Retinal pigment epithelial cell (primary cell): ENCODE results near the gene LYZL6.
"Not testable (repeated sequence)": the region's sequence is repeated elsewhere in the genome, so short reads cannot be mapped to it uniquely, and the experiment has no call there.

Experiments
- DNase-seq: peaks from one replicate; pipeline ENCODE4 v3.0.0-alpha.2; 2010; ENCODE audit warnings: low read depth
- H3K4me3 ChIP-seq: 2 replicates; pipeline ENCODE4 v1.5.1; 2011; ENCODE audit warnings: mild to moderate bottlenecking, low read length, control low read depth, moderate library complexity
- TF ChIP-seq, protein P1 (sequence below): conservative IDR thresholded peaks from 2 replicates; pipeline ENCODE4 v1.5.1; 2011; ENCODE audit warnings: low read depth, low read length, control low read depth, inconsistent platforms

The LYZL6 gene

DNA sequence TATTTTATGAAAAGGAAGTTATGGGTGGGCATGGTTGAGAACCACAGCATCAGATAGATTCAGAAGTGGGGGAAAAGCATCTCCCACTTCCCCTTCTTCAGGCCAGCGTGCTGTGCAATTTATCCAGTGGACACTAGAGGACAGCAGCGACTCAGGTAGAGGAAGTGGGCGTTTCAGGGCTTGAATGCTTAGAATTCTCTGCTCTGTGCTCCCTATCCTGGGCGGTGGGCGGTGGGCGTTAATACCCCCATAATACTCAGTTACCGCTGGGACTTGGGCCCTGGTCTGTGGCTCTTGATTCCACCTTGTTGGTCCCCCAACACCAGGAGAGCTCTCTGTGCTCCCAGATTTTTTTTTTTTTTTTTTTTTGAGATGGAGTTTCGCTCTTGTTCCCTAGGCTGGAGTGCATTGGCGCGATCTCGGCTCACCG, 3.7 kb upstream of the LYZL6 start:
- TF ChIP-seq, protein P1, sequence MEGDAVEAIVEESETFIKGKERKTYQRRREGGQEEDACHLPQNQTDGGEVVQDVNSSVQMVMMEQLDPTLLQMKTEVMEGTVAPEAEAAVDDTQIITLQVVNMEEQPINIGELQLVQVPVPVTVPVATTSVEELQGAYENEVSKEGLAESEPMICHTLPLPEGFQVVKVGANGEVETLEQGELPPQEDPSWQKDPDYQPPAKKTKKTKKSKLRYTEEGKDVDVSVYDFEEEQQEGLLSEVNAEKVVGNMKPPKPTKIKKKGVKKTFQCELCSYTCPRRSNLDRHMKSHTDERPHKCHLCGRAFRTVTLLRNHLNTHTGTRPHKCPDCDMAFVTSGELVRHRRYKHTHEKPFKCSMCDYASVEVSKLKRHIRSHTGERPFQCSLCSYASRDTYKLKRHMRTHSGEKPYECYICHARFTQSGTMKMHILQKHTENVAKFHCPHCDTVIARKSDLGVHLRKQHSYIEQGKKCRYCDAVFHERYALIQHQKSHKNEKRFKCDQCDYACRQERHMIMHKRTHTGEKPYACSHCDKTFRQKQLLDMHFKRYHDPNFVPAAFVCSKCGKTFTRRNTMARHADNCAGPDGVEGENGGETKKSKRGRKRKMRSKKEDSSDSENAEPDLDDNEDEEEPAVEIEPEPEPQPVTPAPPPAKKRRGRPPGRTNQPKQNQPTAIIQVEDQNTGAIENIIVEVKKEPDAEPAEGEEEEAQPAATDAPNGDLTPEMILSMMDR: peak; percentile 91
- no peak overlapping the region for H3K4me3 ChIP-seq
- no peak for DNase-seq

DNA sequence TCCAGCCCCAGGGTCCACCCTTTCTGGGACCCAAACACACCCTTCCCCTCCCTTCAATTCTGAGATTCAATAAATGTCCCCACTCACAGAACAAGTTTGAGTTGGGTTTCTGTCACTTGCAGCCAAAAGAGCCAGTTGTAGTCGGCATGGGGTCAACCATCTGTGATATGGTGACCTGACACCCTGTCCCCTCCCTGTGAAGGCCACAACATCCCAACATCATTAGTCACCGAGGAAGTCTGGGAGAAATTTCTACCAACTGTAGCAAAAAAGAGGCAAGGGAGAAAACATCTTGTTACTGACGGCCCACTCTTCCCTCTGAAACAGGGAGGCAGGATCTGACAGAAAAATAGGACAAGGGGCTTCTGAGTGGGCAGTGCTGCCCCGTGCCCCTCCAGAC, 638 bp upstream of the LYZL6 start:
- TF ChIP-seq, protein P1: no peak
- DNase-seq: no peak
- no peak overlapping the region for H3K4me3 ChIP-seq

DNA sequence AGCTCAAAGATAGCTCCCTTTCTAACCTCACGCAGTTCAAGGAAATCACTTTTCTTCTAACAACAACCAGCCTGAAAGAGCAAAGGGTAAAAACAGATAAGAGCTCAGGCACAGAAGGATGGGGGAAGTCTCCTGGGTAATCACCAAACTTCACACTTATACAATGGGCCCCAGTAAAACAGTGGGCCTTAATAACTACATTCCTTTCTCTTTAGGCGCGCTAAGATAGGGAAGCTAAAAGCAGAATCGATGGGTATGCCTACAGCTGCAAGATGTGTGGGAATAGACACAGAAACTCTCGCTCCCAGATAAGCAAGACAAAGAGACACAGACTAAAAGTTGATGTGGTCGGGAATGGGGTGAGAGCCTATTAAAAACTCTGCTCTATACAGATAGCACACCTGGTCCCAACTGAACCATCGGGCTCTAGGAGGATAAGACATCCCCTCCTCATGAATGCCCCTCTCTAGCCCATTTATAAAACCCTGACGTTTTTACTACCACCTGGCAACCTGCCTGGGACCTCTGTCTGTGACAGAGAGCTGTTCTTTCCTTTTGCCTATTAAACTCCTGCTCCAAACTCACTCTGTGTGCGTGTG, 826 bp downstream of the LYZL6 start:
- H3K4me3 ChIP-seq: no peak overlapping the region
- TF ChIP-seq, protein P1: no peak
- no peak for DNase-seq

DNA sequence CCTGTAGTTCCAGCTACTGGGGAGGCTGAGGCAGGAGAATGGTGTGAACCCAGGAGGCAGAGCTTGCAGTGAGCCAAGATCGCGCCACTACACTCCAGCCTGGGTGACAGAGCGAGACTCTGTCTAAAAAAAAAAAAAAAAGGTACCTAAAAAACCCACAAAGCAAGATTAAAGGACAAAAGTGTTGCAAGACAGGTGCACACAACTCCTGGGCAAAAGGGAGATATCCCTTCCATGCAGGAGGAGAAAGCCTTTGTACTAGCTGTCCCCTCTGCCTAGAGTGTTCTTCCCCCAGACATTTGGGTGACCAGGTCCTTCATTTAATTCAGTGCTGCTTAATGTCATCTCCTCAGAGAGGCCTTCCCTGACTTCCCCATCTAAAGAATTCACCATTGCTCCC, 5.0 kb downstream of the LYZL6 start:
- not testable (repeated sequence) for H3K4me3 ChIP-seq, DNase-seq

DNA sequence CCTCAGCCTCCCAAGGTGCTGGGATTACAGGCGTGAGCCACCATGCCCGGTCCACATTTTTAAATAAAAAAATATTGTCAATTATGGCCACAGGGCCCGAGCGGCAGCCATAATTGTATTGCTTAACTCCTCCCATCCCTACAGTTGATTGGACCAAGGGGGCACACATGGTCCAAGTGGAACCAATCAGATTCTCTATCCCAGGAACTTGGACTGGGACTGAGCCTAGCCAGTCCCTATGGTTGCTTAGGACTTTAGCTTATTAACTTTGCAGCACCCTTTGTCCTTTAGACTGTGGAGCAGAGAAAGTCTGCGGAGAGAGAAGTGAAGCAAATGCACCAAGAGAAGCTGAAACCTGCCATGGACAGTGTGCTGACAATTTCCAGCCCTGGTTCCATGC, 7.5 kb downstream of the LYZL6 start:
- no peak for DNase-seq
- no peak overlapping the region for H3K4me3 ChIP-seq
- TF ChIP-seq, protein P1: no peak

DNA sequence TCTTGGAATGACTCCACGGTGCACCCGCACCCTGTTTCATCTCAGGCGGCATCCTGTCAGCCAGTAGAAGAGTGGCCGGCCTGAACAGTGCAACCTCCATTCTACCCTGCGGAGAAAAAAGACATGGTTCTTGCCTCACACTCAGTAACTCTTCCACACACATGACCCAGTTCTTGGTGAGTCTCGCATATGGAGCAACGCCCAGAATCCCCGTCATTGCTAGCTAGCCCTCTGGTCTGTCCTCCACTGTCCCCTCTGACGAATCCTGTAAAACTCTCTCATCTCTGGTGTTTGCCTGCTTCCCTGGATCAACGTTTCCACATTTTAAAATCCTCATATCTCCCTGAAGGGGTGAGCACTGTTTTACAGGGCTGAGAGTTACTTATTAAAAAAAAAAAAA, 8.8 kb downstream of the LYZL6 start:
- TF ChIP-seq, protein P1: no peak
- H3K4me3 ChIP-seq: no peak overlapping the region
- no peak for DNase-seq

DNA sequence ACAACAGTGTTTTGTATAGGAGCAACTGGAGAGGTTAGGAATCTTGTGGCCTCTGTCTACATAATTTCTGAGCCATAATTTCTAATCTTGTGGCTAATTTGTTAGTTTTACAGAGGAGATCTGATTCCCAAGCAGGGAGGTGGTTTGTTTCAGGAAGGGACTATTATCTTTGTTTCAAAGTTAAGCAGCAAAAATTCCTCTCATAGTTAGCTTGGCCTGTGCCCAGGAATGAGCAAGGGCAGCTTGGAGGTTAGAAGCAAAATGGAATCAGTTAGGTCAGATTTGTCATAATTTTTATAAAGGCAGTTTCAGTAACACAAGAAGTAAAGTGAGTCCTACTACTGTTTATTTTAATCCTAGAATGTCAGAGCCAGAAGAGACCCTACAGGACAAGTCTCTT, 10.9 kb downstream of the LYZL6 start:
- TF ChIP-seq, protein P1: no peak
- no peak for DNase-seq
- no peak overlapping the region for H3K4me3 ChIP-seq
